ENCODE results near the gene ZBED3. TPM values are rescaled to one million over a fixed set of nuclear protein-coding genes. Genes with fewer than 3 reads are reported as not detected.

ZBED3 gene
- total and polyA plus RNA-seq, 2 of the 8 experiments (the other 6 are each of a cell fraction or from before 2014, with no cell fraction given), result 7.9 to 9.4 TPM

DNA sequence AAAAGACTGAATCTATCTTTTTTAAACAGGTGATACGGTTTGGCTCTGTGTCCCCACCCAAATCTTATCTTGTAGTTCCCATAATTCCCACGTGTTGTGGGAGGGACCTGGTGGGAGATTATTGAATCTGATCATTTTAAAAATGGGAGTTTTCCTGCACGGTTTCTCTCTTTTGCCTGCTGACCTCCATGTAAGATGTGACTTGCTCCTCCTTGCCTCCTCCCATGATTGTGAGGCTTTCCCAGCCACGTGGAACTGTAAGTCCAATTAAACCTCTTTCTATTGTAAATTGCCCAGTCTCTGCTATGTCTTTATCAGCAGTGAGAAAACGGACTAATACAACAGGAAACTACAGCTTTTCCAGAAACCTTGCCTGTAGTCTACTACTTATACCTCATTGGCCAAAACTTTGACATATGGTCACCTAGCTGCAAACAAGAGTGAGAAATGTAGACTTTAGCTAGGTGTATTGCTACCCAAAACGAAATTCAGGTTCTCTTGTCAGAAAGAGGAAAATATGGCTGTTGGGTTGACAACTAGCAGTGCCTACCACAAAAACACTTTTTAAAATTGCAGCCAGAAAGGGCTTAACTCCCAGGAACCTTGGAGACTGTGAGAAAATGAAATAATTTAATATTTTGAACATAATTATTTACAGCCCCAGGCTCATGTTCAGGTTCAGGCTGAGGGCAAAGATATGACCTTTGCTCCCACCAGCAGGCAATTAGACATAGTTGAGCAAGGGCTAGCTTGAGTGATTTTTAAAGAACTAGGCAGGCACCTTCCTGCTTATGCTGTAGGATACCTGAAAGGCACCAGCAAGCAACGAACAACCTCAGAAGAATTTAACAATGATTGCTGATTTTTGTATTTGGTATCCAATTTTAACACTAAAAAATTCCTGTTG is 64.3 kb downstream of the ZBED3 start:
- no peak overlapping the region for H4K8ac ChIP-seq (ENCODE audit: extremely low read depth, insufficient read depth, low read length)
- H3K56ac ChIP-seq (replicated peaks; ENCODE audit: insufficient read length, low read depth, low read length), result no peak overlapping the region
- no peaks in the 10 kb centered on the region for H3K27me3 ChIP-seq (replicated peaks in 1 of 4; ENCODE audit: control insufficient read depth in 3 of 4, extremely low read depth in 1 of 4, insufficient read depth in 3 of 4, low read length in 3 of 4)
- no peak overlapping the region for H2AFZ ChIP-seq (ENCODE audit: low read length)
- no peak overlapping the region for H3K4me2 ChIP-seq (ENCODE audit: insufficient read depth in 1 of 2, low read depth in 2 of 2, low read length in 2 of 2)
- DNase-seq (ENCODE audit: low read depth in 1 of 2, low spot score in 2 of 2), result no peak
- 65% methylated on average over 7 of the region's 7 CpGs; no CpG with 5 or more reads in 1 of the 2 experiments for WGBS, 2 experiments (ENCODE audit: extremely low coverage in 1 of 2, insufficient coverage in 1 of 2, insufficient read length in 1 of 2, insufficient replicate concordance in 2 of 2, low coverage in 1 of 2, low lambda C conversion rate in 2 of 2, missing lambda C conversion rate in 1 of 2)
- no peak overlapping the region for H4K91ac ChIP-seq (replicated peaks; ENCODE audit: insufficient read length, low read length)
- H3K4me1 ChIP-seq (replicated peaks in 1 of 4; ENCODE audit: control insufficient read depth in 3 of 4, insufficient read depth in 4 of 4, low read length in 3 of 4), result no peaks in the 10 kb centered on the region
- ChIA-PET CTCF (ENCODE audit: partially characterized antibody) (no interaction called here), POLR2A (ENCODE audit: partially characterized antibody) (no interaction called here)
- no peak overlapping the region for H3K27ac ChIP-seq (ENCODE audit: low read depth, low read length)
- FAIRE-seq, result no peak
- no peak overlapping the region for H3K14ac ChIP-seq (ENCODE audit: insufficient read length)
- H2BK5ac ChIP-seq (ENCODE audit: low read depth, low read length), result no peak overlapping the region
- no peak overlapping the region for H2BK20ac ChIP-seq (ENCODE audit: low read length)
- H2BK120ac ChIP-seq (replicated peaks; ENCODE audit: low read depth, low read length), result no peak overlapping the region
- H3K9me3 ChIP-seq (ENCODE audit: insufficient read depth in 2 of 2, low read depth in 1 of 2, low read length in 1 of 2), result no peaks in the 10 kb centered on the region
- H4K20me1 ChIP-seq (replicated peaks in 1 of 2; ENCODE audit: control insufficient read depth in 1 of 2, insufficient read depth in 2 of 2, low read length in 2 of 2), result no peaks in the 10 kb centered on the region
- no peak overlapping the region for H2BK12ac ChIP-seq (ENCODE audit: low read depth, low read length)
- no peak overlapping the region for H3K4me3 ChIP-seq (ENCODE audit: extremely low read depth in 1 of 4, insufficient read depth in 2 of 4, low read depth in 3 of 4, low read length in 4 of 4)
- no peak overlapping the region for H3K18ac ChIP-seq (ENCODE audit: extremely low read depth, low read length)
- H2AK5ac ChIP-seq (ENCODE audit: low read depth, low read length), result no peak overlapping the region
- H3K36me3 ChIP-seq (ENCODE audit: control insufficient read depth in 2 of 4, insufficient read depth in 4 of 4, low read length in 3 of 4), result no peaks in the 10 kb centered on the region
- no peak overlapping the region for H2BK15ac ChIP-seq (ENCODE audit: low read length)
- no peak overlapping the region for H3K9ac ChIP-seq (replicated peaks in 1 of 4; ENCODE audit: extremely low read depth in 1 of 4, low read depth in 3 of 4, low read length in 3 of 4)
- H3K23me2 ChIP-seq (ENCODE audit: low read depth, low read length), result no peaks in the 10 kb centered on the region
- H3K79me1 ChIP-seq (ENCODE audit: low read depth, low read length), result no peaks in the 10 kb centered on the region
- H3K23ac ChIP-seq (ENCODE audit: insufficient read length), result no peak overlapping the region
- no peaks in the 10 kb centered on the region for H3K79me2 ChIP-seq (ENCODE audit: control insufficient read depth in 1 of 2, insufficient read depth in 2 of 2, low read length in 2 of 2)
- no peak overlapping the region for H4K5ac ChIP-seq (ENCODE audit: insufficient read length, low read depth, low read length)
- H3K4ac ChIP-seq (replicated peaks; ENCODE audit: insufficient read length, low read depth, low read length), result no peak overlapping the region
- TF ChIP-seq RBBP5 (IDR thresholded peaks at IDR 0.05; ENCODE audit: borderline replicate concordance, low read depth, low read length), result no peak
